Stimulated activated CD8-positive, alpha-beta memory T cell treated with anti-CD3 and anti-CD28 coated beads, Interleukin-12 subunit alpha, Interleukin-12 subunit beta, amount 100 ng/mL, for 4 hours (primary cell): ENCODE measurements around the gene RIMS3.

Source experiments
- DNase-seq: peaks from one replicate; pipeline ENCODE4 v3.0.0-alpha.2; 2020; ENCODE audit warnings: low read depth

The RIMS3 gene

GRCh38 chr1:40653851-40654537 is 11.5 kb downstream of the RIMS3 start:
- DNase-seq, result no peak

GRCh38 chr1:40652979-40653378 is 12.5 kb downstream of the RIMS3 start:
- no peak for DNase-seq

GRCh38 chr1:40652468-40652867 is 13.0 kb downstream of the RIMS3 start:
- DNase-seq, result no peak

GRCh38 chr1:40651138-40651857 is 14.2 kb downstream of the RIMS3 start:
- DNase-seq, result no peak

GRCh38 chr1:40650075-40650474 is 15.4 kb downstream of the RIMS3 start:
- DNase-seq, result no peak

GRCh38 chr1:40649592-40649930 is 15.9 kb downstream of the RIMS3 start:
- DNase-seq, result no peak

- no peak for DNase-seq
Measured at GRCh38 chr1:40648928-40649591, 16.4 kb downstream of the RIMS3 start.

- DNase-seq, result no peak
Measured at GRCh38 chr1:40648200-40648599, 17.3 kb downstream of the RIMS3 start.

- DNase-seq, result no peak
Measured at GRCh38 chr1:40646315-40646714, 19.2 kb downstream of the RIMS3 start.

- no peak for DNase-seq
Measured at GRCh38 chr1:40645118-40645680, 20.3 kb downstream of the RIMS3 start.

- DNase-seq, result no peak
Measured at GRCh38 chr1:40641601-40642242, 23.8 kb downstream of the RIMS3 start.

- no peak for DNase-seq
Measured at GRCh38 chr1:40640314-40641076, 25.0 kb downstream of the RIMS3 start.

GRCh38 chr1:40638097-40639036 is 27.1 kb downstream of the RIMS3 start:
- DNase-seq, result no peak

- DNase-seq, result no peak
Measured at GRCh38 chr1:40637470-40638007, 27.9 kb downstream of the RIMS3 start.

GRCh38 chr1:40636777-40637176 is 28.7 kb downstream of the RIMS3 start:
- DNase-seq, result no peak

GRCh38 chr1:40635763-40636500 is 29.6 kb downstream of the RIMS3 start:
- no peak for DNase-seq

- no peak for DNase-seq
Measured at GRCh38 chr1:40634901-40635655, 30.4 kb downstream of the RIMS3 start.

GRCh38 chr1:40633931-40634376 is 31.5 kb downstream of the RIMS3 start:
- DNase-seq, result no peak

GRCh38 chr1:40633523-40633922 is 32.0 kb downstream of the RIMS3 start:
- no peak for DNase-seq
